Uterus (tissue), 2 donors: ENCODE measurements around the gene PI4K2B.

Experiments
- CTCF ChIP-seq, 4 experiments: fragments of 200-600 bp in 2 of 4; fragments of 450-650 bp in 2 of 4; sonication (generic) in 2 of 4; IDR thresholded peaks; one replicate each; pipeline ENCODE4 v1.5.1; 2016 to 2019; ENCODE audit warnings: antibody characterized with exemption in 4 of 4, mild to moderate bottlenecking in 2 of 4, moderate library complexity in 1 of 4
- POLR2A ChIP-seq, 2 donors: fragments of 450-650 bp; IDR thresholded peaks; one replicate each; pipeline ENCODE4 v1.6.1; 2016; ENCODE audit warnings: antibody characterized with exemption in 2 of 2, mild to moderate bottlenecking in 1 of 2, moderate library complexity in 1 of 2

DNA sequence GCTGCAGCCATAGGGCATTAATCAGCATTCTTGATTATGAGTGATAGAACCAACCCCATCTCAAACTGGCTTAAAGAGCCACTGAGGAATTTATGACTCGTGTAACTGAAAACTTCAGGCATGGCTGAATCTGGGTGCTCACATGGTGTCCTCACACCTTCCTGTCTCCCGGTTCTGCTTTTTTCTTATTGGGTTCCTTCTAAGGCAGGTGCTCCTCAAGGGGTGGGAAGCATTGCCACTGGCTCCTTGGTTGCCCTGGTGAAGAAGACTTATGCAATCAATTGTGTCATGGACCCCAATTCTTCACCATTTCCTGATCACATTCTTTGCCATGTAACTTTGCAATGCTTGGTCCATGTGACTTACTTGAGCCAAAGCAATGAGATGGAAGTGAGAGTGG is 74.5 kb downstream of the PI4K2B start:
- TF ChIP-seq CTCF (IDR thresholded peaks at IDR 0.05) (no peak), POLR2A (IDR thresholded peaks at IDR 0.05) (no peak)
